Measurements from ENCODE around the gene TGFBR1.

GRCh38 chr9:99070681-99071080, 34.2 kb upstream of the TGFBR1 start:
- no peak for TF ChIP-seq POLR2A (IDR thresholded peaks at IDR 0.05)
- no peak for TF ChIP-seq CTCF (IDR thresholded peaks at IDR 0.05)
- TF ChIP-seq EP300 (IDR thresholded peaks at IDR 0.05) = no peak

Measured in tibial nerve (tissue), 4 donors.